ENCODE data around the gene MTG2.

GRCh38 chr20:62200491-62201172 lies 17.8 kb downstream of the MTG2 start:
- TF ChIP-seq NR3C1 (CRISPR knock-in tag; conservative IDR thresholded peaks at IDR 0.05; ENCODE audit: low read depth) (no peak), CTCF (IDR thresholded peaks at IDR 0.05) (no peak), TEAD4 (CRISPR knock-in tag; IDR thresholded peaks at IDR 0.05) (no peak), FOXP1 (CRISPR knock-in tag; IDR thresholded peaks at IDR 0.05; ENCODE audit: borderline replicate concordance) (no peak), JUN (CRISPR knock-in tag; IDR thresholded peaks at IDR 0.05) (no peak)
- TF ChIP-seq, protein P1, sequence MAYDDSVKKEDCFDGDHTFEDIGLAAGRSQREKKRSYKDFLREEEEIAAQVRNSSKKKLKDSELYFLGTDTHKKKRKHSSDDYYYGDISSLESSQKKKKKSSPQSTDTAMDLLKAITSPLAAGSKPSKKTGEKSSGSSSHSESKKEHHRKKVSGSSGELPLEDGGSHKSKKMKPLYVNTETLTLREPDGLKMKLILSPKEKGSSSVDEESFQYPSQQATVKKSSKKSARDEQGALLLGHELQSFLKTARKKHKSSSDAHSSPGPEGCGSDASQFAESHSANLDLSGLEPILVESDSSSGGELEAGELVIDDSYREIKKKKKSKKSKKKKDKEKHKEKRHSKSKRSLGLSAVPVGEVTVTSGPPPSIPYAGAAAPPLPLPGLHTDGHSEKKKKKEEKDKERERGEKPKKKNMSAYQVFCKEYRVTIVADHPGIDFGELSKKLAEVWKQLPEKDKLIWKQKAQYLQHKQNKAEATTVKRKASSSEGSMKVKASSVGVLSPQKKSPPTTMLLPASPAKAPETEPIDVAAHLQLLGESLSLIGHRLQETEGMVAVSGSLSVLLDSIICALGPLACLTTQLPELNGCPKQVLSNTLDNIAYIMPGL (CRISPR knock-in tag; IDR thresholded peaks at IDR 0.05), result no peak
- TF ChIP-seq, protein P2, sequence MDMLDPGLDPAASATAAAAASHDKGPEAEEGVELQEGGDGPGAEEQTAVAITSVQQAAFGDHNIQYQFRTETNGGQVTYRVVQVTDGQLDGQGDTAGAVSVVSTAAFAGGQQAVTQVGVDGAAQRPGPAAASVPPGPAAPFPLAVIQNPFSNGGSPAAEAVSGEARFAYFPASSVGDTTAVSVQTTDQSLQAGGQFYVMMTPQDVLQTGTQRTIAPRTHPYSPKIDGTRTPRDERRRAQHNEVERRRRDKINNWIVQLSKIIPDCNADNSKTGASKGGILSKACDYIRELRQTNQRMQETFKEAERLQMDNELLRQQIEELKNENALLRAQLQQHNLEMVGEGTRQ (CRISPR knock-in tag; IDR thresholded peaks at IDR 0.05), result no peak
- TF ChIP-seq, protein P3, sequence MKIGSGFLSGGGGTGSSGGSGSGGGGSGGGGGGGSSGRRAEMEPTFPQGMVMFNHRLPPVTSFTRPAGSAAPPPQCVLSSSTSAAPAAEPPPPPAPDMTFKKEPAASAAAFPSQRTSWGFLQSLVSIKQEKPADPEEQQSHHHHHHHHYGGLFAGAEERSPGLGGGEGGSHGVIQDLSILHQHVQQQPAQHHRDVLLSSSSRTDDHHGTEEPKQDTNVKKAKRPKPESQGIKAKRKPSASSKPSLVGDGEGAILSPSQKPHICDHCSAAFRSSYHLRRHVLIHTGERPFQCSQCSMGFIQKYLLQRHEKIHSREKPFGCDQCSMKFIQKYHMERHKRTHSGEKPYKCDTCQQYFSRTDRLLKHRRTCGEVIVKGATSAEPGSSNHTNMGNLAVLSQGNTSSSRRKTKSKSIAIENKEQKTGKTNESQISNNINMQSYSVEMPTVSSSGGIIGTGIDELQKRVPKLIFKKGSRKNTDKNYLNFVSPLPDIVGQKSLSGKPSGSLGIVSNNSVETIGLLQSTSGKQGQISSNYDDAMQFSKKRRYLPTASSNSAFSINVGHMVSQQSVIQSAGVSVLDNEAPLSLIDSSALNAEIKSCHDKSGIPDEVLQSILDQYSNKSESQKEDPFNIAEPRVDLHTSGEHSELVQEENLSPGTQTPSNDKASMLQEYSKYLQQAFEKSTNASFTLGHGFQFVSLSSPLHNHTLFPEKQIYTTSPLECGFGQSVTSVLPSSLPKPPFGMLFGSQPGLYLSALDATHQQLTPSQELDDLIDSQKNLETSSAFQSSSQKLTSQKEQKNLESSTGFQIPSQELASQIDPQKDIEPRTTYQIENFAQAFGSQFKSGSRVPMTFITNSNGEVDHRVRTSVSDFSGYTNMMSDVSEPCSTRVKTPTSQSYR (CRISPR knock-in tag; IDR thresholded peaks at IDR 0.05), result no peak
- TF ChIP-seq, protein P4, sequence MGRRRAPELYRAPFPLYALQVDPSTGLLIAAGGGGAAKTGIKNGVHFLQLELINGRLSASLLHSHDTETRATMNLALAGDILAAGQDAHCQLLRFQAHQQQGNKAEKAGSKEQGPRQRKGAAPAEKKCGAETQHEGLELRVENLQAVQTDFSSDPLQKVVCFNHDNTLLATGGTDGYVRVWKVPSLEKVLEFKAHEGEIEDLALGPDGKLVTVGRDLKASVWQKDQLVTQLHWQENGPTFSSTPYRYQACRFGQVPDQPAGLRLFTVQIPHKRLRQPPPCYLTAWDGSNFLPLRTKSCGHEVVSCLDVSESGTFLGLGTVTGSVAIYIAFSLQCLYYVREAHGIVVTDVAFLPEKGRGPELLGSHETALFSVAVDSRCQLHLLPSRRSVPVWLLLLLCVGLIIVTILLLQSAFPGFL (CRISPR knock-in tag; IDR thresholded peaks at IDR 0.05; ENCODE audit: borderline replicate concordance), result no peak
- TF ChIP-seq, protein P5, sequence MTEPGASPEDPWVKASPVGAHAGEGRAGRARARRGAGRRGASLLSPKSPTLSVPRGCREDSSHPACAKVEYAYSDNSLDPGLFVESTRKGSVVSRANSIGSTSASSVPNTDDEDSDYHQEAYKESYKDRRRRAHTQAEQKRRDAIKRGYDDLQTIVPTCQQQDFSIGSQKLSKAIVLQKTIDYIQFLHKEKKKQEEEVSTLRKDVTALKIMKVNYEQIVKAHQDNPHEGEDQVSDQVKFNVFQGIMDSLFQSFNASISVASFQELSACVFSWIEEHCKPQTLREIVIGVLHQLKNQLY (CRISPR knock-in tag; IDR thresholded peaks at IDR 0.05), result no peak

All from WTC11 (cell line).